ENCODE results near the gene CSMD2. TPM values are rescaled to one million over a fixed set of nuclear protein-coding genes. Genes with fewer than 3 reads are reported as not detected.

CSMD2 gene
- total RNA-seq, 4 donors from 2014 or later, result 8.6 TPM; not detected in 3

- intact Hi-C loops (cut with DNase I; ENCODE audit: low total_unique reads), result no loop called here
- Histone ChIP-seq H3K9me3 (no peaks in the 10 kb centered on the region), H3K36me3 (no peaks in the 10 kb centered on the region), H3K27ac (no peak overlapping the region), H3K4me3 (no peak overlapping the region), H3K27me3 (no peaks in the 10 kb centered on the region), H3K4me1 (no peaks in the 10 kb centered on the region)
- DNase-seq, result no peak
- no peak for TF ChIP-seq POLR2A (IDR thresholded peaks at IDR 0.05)
- TF ChIP-seq, protein P1, sequence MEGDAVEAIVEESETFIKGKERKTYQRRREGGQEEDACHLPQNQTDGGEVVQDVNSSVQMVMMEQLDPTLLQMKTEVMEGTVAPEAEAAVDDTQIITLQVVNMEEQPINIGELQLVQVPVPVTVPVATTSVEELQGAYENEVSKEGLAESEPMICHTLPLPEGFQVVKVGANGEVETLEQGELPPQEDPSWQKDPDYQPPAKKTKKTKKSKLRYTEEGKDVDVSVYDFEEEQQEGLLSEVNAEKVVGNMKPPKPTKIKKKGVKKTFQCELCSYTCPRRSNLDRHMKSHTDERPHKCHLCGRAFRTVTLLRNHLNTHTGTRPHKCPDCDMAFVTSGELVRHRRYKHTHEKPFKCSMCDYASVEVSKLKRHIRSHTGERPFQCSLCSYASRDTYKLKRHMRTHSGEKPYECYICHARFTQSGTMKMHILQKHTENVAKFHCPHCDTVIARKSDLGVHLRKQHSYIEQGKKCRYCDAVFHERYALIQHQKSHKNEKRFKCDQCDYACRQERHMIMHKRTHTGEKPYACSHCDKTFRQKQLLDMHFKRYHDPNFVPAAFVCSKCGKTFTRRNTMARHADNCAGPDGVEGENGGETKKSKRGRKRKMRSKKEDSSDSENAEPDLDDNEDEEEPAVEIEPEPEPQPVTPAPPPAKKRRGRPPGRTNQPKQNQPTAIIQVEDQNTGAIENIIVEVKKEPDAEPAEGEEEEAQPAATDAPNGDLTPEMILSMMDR (IDR thresholded peaks at IDR 0.05), result no peak
Observed at GRCh38 chr1:33529957-33530356, 635.1 kb downstream of the CSMD2 start.

GRCh38 chr1:33527934-33528333 lies 637.1 kb downstream of the CSMD2 start:
- DNase-seq, result no peak
- H3K4me1 ChIP-seq, result no peaks in the 10 kb centered on the region
- TF ChIP-seq, protein P1 (IDR thresholded peaks at IDR 0.05), result no peak
- TF ChIP-seq POLR2A (IDR thresholded peaks at IDR 0.05), result no peak

DNA sequence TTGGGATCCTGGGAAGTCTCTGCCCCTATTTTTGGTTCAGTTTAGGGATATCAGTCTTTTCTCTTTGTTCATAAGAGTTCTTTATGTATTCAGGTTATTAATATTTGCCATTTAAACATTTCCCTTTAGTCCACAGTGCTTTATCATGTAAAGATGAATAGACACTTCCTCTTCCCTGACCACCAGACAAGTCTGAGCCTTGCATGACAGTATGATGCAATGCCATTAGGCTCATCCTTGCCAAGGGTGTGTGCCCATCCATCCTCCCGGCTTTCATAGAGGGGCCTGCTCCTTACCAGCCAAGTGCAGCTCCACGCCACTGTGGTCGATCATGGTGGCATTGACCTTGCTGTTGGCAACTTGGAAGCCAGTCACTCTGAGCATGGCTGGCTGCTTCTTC lies 640.4 kb downstream of the CSMD2 start:
- no peaks in the 10 kb centered on the region for H3K9me3 ChIP-seq
- DNase-seq, result no peak
- H3K27ac ChIP-seq, result no peak overlapping the region
- H3K36me3 ChIP-seq, result no peaks in the 10 kb centered on the region
- no peak overlapping the region for H3K4me3 ChIP-seq
- no peaks in the 10 kb centered on the region for H3K27me3 ChIP-seq
- no peaks in the 10 kb centered on the region for H3K4me1 ChIP-seq
- TF ChIP-seq POLR2A (IDR thresholded peaks at IDR 0.05), result no peak
- TF ChIP-seq, protein P1 (IDR thresholded peaks at IDR 0.05), result no peak
- intact Hi-C loops (cut with DNase I; ENCODE audit: low total_unique reads), result no loop called here

More at GRCh38 chr1:33527934-33528333, 637.1 kb downstream of the CSMD2 start:
- no peaks in the 10 kb centered on the region for H3K36me3 ChIP-seq
- no peak overlapping the region for H3K4me3 ChIP-seq
- H3K27ac ChIP-seq, result no peak overlapping the region
- no peaks in the 10 kb centered on the region for H3K27me3 ChIP-seq
- intact Hi-C loops (cut with DNase I; ENCODE audit: low total_unique reads), result no loop called here
- H3K9me3 ChIP-seq, result no peaks in the 10 kb centered on the region

GRCh38 chr1:33519240-33519884 lies 645.7 kb downstream of the CSMD2 start:
- no peak for DNase-seq
- TF ChIP-seq, protein P1 (IDR thresholded peaks at IDR 0.05), result no peak
- TF ChIP-seq POLR2A (IDR thresholded peaks at IDR 0.05), result no peak
- intact Hi-C loops (cut with DNase I; ENCODE audit: low total_unique reads), result no loop called here
- no peaks in the 10 kb centered on the region for H3K9me3 ChIP-seq
- no peak overlapping the region for H3K27ac ChIP-seq
- no peaks in the 10 kb centered on the region for H3K36me3 ChIP-seq
- no peak overlapping the region for H3K4me3 ChIP-seq
- no peaks in the 10 kb centered on the region for H3K27me3 ChIP-seq
- no peaks in the 10 kb centered on the region for H3K4me1 ChIP-seq

DNA sequence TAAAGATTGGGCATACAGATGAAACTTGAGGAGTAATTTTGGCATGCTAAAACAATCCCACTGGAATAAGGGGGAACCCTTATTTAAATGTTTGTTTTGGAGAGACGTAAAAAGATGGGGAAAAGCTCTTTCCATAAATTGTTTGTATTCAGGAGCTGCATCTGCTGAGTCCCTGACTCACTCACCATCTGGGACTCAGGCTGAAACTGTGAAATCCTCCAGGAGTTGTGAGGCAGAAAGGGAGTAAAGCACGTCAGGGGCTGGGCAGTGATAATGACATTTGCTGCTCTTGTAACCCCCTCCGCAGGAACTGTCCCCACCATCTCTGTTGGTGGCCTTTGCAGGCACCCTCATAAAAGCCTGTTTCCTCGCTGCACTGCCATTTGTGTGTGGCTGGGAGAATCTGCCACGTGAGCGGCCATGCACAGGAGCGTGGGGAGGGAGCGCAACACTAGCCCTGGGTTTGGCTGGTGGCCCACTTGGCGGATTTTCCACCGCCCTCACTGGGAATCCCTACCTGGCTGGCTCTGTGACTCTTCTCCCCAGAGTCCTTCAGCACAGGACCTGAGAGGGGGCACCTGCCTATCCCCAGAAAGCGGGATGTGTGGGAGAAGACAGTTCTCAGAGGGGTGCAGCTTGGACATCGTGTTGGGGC lies 647.3 kb downstream of the CSMD2 start:
- no peak for DNase-seq
- Histone ChIP-seq H3K9me3 (no peaks in the 10 kb centered on the region), H3K27ac (no peak overlapping the region), H3K27me3 (no peaks in the 10 kb centered on the region), H3K36me3 (no peaks in the 10 kb centered on the region), H3K4me1 (no peaks in the 10 kb centered on the region), H3K4me3 (no peak overlapping the region)
- intact Hi-C loops (cut with DNase I; ENCODE audit: low total_unique reads), result no loop called here
- TF ChIP-seq, protein P1 (IDR thresholded peaks at IDR 0.05), result no peak
- no peak for TF ChIP-seq POLR2A (IDR thresholded peaks at IDR 0.05)
